Body of pancreas (tissue), 4 donors: ENCODE measurements around the gene DCLRE1B. TPM values are rescaled to one million over a fixed set of nuclear protein-coding genes. Genes with fewer than 3 reads are reported as not detected.
A peak's percentile ranks its signal among the peaks of the same experiment; 100 is the strongest.

Experiments
- ATAC-seq: fragments of 150-250 bp; one replicate; pipeline ENCODE4 v1.9.1; 2016
- DNase-seq, 4 donors: peaks; one replicate each; pipeline ENCODE4 v3.0.0-alpha.2; 2019
- H3K27ac ChIP-seq, 4 donors: fragments of 200-600 bp; sonication (generic); 1 replicate in 3 of 4; 2 replicates in 1 of 4; pipeline versions ENCODE4 v1.5.1 to v1.6.1; 2016 to 2019; ENCODE audit warnings: mild to moderate bottlenecking in 1 of 4, mixed read lengths in 1 of 4, moderate library complexity in 1 of 4
- H3K27me3 ChIP-seq, 2 donors: fragments of 200-600 bp; sonication (generic); one replicate each; pipeline ENCODE4 v1.6.0; 2016; ENCODE audit warnings: mild to moderate bottlenecking in 1 of 2
- H3K36me3 ChIP-seq, 2 donors: fragments of 200-600 bp; sonication (generic); replicated peaks in 1 of 2; 2 replicates each; pipeline ENCODE4 v1.5.1; 2016; ENCODE audit warnings: low read depth in 2 of 2; ENCODE audit not compliant: insufficient read depth in 1 of 2
- H3K4me1 ChIP-seq: fragments of 200-600 bp; sonication (generic); one replicate; pipeline ENCODE4 v1.6.0; 2016
- H3K4me3 ChIP-seq, 2 donors: fragments of 200-600 bp; sonication (generic); 1 replicate in 1 of 2; 2 replicates in 1 of 2; pipeline ENCODE4 v1.5.1; 2016 to 2019
- H3K9me3 ChIP-seq, 3 donors: fragments of 200-600 bp; sonication (generic); 1 replicate in 2 of 3; 2 replicates in 1 of 3; pipeline ENCODE4 v1.5.1; 2016
- CTCF ChIP-seq, 7 experiments: fragments of 450-650 bp in 4 of 7; fragments of 200-600 bp in 3 of 7; sonication (generic) in 3 of 7; IDR thresholded peaks; one replicate each; pipeline ENCODE4 v1.5.1; 2016 to 2019; ENCODE audit warnings: antibody characterized with exemption in 7 of 7
- POLR2A ChIP-seq, 3 donors: fragments of 450-650 bp; IDR thresholded peaks; one replicate each; pipeline ENCODE4 v1.6.1; 2016; ENCODE audit warnings: antibody characterized with exemption in 3 of 3, mild to moderate bottlenecking in 2 of 3
- WGBS, 2 donors: methylation state at CpG; one replicate each; pipeline ENCODE4 v1.1.5; 2017; 5-methylcytosine and 5-hydroxymethylcytosine counted together
- intact Hi-C: fragments of 100-400 bp; cut with DNase I; formaldehyde crosslinking; loops from one replicate; pipeline ENCODE4 v1.15.1; 2023
- total RNA-seq, 2 donors: library from RNA; depleted of rRNA; stranded (reverse); fragments of >200 nt; gene quantifications; one replicate each; pipeline ENCODE4 v1.1.0, GENCODE V29; 2016

DCLRE1B gene
- total RNA-seq, 2 donors from 2014 or later = 1.3 to 2.1 TPM

- Histone ChIP-seq H3K4me1 (peaks cover 3% of the 10 kb centered on the region), H3K27ac (no peak overlapping the region), H3K4me3 (no peak overlapping the region), H3K36me3 (peaks cover 0 to 10% of the 10 kb centered on the region in 2 donors), H3K9me3 (no peaks in the 10 kb centered on the region), H3K27me3 (no peaks in the 10 kb centered on the region)
- no peak for DNase-seq
- ATAC-seq = no peak
- no peak for TF ChIP-seq POLR2A (IDR thresholded peaks at IDR 0.05)
- TF ChIP-seq CTCF (IDR thresholded peaks at IDR 0.05) = no peak
- intact Hi-C loops = no loop called here
- WGBS, 2 donors = 73 to 77% methylated on average over 3 of the region's 3 CpGs
These were observed 11.9 kb upstream of the DCLRE1B start for GRCh38 chr1:113893267-113893666.

- no peak for ATAC-seq
- no peak overlapping the region for H3K27ac ChIP-seq
These were observed 10.0 kb upstream of the DCLRE1B start for GRCh38 chr1:113895098-113895497.

GRCh38 chr1:113895961-113896360, 9.2 kb upstream of the DCLRE1B start:
- Histone ChIP-seq H3K27me3 (no peaks in the 10 kb centered on the region), H3K36me3 (peaks cover 0 to 15% of the 10 kb centered on the region in 2 donors), H3K4me3 (no peak overlapping the region), H3K4me1 (no peaks in the 10 kb centered on the region), H3K9me3 (no peaks in the 10 kb centered on the region), H3K27ac (no peak overlapping the region)
- WGBS, 2 donors = 90 to 91% methylated on average over 8 of the region's 8 CpGs
- TF ChIP-seq POLR2A (IDR thresholded peaks at IDR 0.05) (no peak), CTCF (IDR thresholded peaks at IDR 0.05) (no peak)
- ATAC-seq = no peak
- DNase-seq = no peak
- intact Hi-C loops = loop anchor here (5.0 kb wide), 1 partner anchor 59 kb away; no protein-coding TSS in a partner anchor

More at GRCh38 chr1:113895098-113895497, 10.0 kb upstream of the DCLRE1B start:
- TF ChIP-seq CTCF (IDR thresholded peaks at IDR 0.05) (no peak), POLR2A (IDR thresholded peaks at IDR 0.05) (no peak)
- no peaks in the 10 kb centered on the region for H3K9me3 ChIP-seq
- 91 to 95% methylated on average over 6 of the region's 6 CpGs for WGBS, 2 donors
- intact Hi-C loops = loop anchor here (5.0 kb wide), 1 partner anchor 58 kb away; no protein-coding TSS in a partner anchor
- H3K27me3 ChIP-seq = no peaks in the 10 kb centered on the region
- no peaks in the 10 kb centered on the region for H3K4me1 ChIP-seq
- peak in 1 of 4 donors; percentile 13 for DNase-seq
- peaks cover 0 to 11% of the 10 kb centered on the region in 2 donors for H3K36me3 ChIP-seq
- H3K4me3 ChIP-seq = no peak overlapping the region

GRCh38 chr1:113898241-113898814, 6.8 kb upstream of the DCLRE1B start:
- Histone ChIP-seq H3K27ac (no peak overlapping the region), H3K9me3 (no peaks in the 10 kb centered on the region), H3K4me3 (no peak overlapping the region), H3K36me3 (peaks cover 0 to 15% of the 10 kb centered on the region in 2 donors), H3K27me3 (no peaks in the 10 kb centered on the region), H3K4me1 (peaks cover 9% of the 10 kb centered on the region)
- WGBS, 2 donors = 91 to 97% methylated on average over 1 of the region's 1 CpG
- ATAC-seq = no peak
- intact Hi-C loops = loop anchor here (5.0 kb wide), 1 partner anchor 61 kb away; no protein-coding TSS in a partner anchor
- no peak for DNase-seq
- TF ChIP-seq POLR2A (IDR thresholded peaks at IDR 0.05) (no peak), CTCF (IDR thresholded peaks at IDR 0.05) (no peak)

- Histone ChIP-seq H3K36me3 (peaks cover 0 to 15% of the 10 kb centered on the region in 2 donors), H3K27me3 (no peaks in the 10 kb centered on the region), H3K4me3 (no peak overlapping the region), H3K27ac (no peak overlapping the region), H3K4me1 (peaks cover 15% of the 10 kb centered on the region), H3K9me3 (no peaks in the 10 kb centered on the region)
- TF ChIP-seq POLR2A (IDR thresholded peaks at IDR 0.05) = no peak
- TF ChIP-seq CTCF (IDR thresholded peaks at IDR 0.05) = no peak
- intact Hi-C loops = loop anchor here (5.0 kb wide), 1 partner anchor 62 kb away; no protein-coding TSS in a partner anchor
- no peak for DNase-seq
- ATAC-seq = no peak
These were observed 6.0 kb upstream of the DCLRE1B start for GRCh38 chr1:113899111-113899510.
